Left lung (tissue), 10 donors: ENCODE results near the gene PECR. TPM values are rescaled to one million over a fixed set of nuclear protein-coding genes. Genes with fewer than 3 reads are reported as not detected.

ENCODE experiments used
- ATAC-seq: fragments of 200-7000 bp; cut with Tn5 transposase; one replicate; pipeline ENCODE4 v1.9.1; 2020; ENCODE audit warnings: moderate library complexity
- DNase-seq, 4 donors: peaks; one replicate each; pipeline ENCODE4 v3.0.0-alpha.2; 2013 to 2020
- H3K27ac ChIP-seq, 2 donors: fragments of 200-600 bp; sonication (generic) in 1 of 2; one replicate each; pipeline versions ENCODE4 v1.5.0 to v1.8.0; 2020 to 2021
- H3K27me3 ChIP-seq, 2 donors: fragments of 200-600 bp; sonication (generic) in 1 of 2; one replicate each; pipeline versions ENCODE4 v1.5.0 to v1.8.0; 2020 to 2021
- H3K36me3 ChIP-seq, 2 donors: fragments of 200-600 bp; sonication (generic) in 1 of 2; one replicate each; pipeline versions ENCODE4 v1.5.0 to v1.8.0; 2020 to 2021
- H3K4me1 ChIP-seq, 2 donors: fragments of 200-600 bp; one replicate each; pipeline ENCODE4 v1.8.0; 2021
- H3K4me3 ChIP-seq, 2 donors: fragments of 200-600 bp; sonication (generic) in 1 of 2; one replicate each; pipeline versions ENCODE4 v1.5.0 to v1.8.0; 2020 to 2021; ENCODE audit warnings: mild to moderate bottlenecking in 1 of 2
- H3K9me3 ChIP-seq, 2 donors: fragments of 200-600 bp; sonication (generic) in 1 of 2; one replicate each; pipeline versions ENCODE4 v1.5.0 to v1.8.0; 2020 to 2021
- CTCF ChIP-seq, 2 donors: fragments of 200-600 bp; sonication (generic) in 1 of 2; IDR thresholded peaks; one replicate each; pipeline versions ENCODE4 v1.5.0 to v1.8.0; 2021; ENCODE audit warnings: antibody characterized with exemption in 2 of 2
- intact Hi-C, 2 donors: fragments of 100-400 bp; cut with DNase I; formaldehyde crosslinking; loops; one replicate each; pipeline versions ENCODE4 v1.11.2 to v1.14.2; 2022
- polyA plus RNA-seq, 6 donors: library from polyadenylated mRNA; unstranded; fragments of 120-200 nt; gene quantifications; one replicate each; pipeline ENCODE4 v1.2.1, GENCODE V29; 2013; ENCODE audit not compliant: insufficient read length in 6 of 6
- total RNA-seq, 2 donors: library from RNA; stranded (reverse); fragmentation: NEBNext Ultra II Directional; extraction: Animal tissue kit (Norgen Biotek cat#: 25700); gene quantifications; one replicate each; pipeline ENCODE4 v1.2.1, GENCODE V29; 2021
- donor health status: DM: no; HTN: yes; CAD: no.
- donor health status: DM: no; HTN: no; CAD: no.

PECR gene
- total and polyA plus RNA-seq, 8 donors: 9.8 to 17.3 (median 11.6) TPM

GRCh38 chr2:216107760-216108159, 26.2 kb upstream of the PECR start:
- TF ChIP-seq CTCF (IDR thresholded peaks at IDR 0.05): no peak
- H3K27me3 ChIP-seq: no peaks in the 10 kb centered on the region
- DNase-seq: peak in 1 of 4 donors; percentile 66
- no peak for ATAC-seq
- peaks cover 0 to 22% of the 10 kb centered on the region in 2 donors for H3K36me3 ChIP-seq
- no peaks in the 10 kb centered on the region for H3K9me3 ChIP-seq
- intact Hi-C loops: no loop called here
- H3K4me1 ChIP-seq: peaks cover 14 to 35% of the 10 kb centered on the region in 2 donors
- no peak overlapping the region for H3K4me3 ChIP-seq
- H3K27ac ChIP-seq: no peak overlapping the region

GRCh38 chr2:216107320-216107719, 25.7 kb upstream of the PECR start:
- no peak overlapping the region for H3K27ac ChIP-seq
- H3K36me3 ChIP-seq: peaks cover 0 to 18% of the 10 kb centered on the region in 2 donors
- TF ChIP-seq CTCF (IDR thresholded peaks at IDR 0.05): no peak
- DNase-seq (no peak), ATAC-seq (no peak)
- intact Hi-C loops: no loop called here
- no peaks in the 10 kb centered on the region for H3K27me3 ChIP-seq
- no peaks in the 10 kb centered on the region for H3K9me3 ChIP-seq
- no peak overlapping the region for H3K4me3 ChIP-seq
- peaks cover 14 to 31% of the 10 kb centered on the region in 2 donors for H3K4me1 ChIP-seq

- ATAC-seq: no peak
- Histone ChIP-seq H3K27ac (no peak overlapping the region), H3K4me3 (no peak overlapping the region), H3K36me3 (no peaks in the 10 kb centered on the region), H3K9me3 (no peaks in the 10 kb centered on the region), H3K4me1 (peaks cover 5 to 6% of the 10 kb centered on the region in 2 donors), H3K27me3 (no peaks in the 10 kb centered on the region)
- intact Hi-C loops: no loop called here
- DNase-seq: no peak
- TF ChIP-seq CTCF (IDR thresholded peaks at IDR 0.05): no peak
These were observed 23.1 kb upstream of the PECR start for GRCh38 chr2:216104691-216105090.

GRCh38 chr2:216103213-216103612, 21.6 kb upstream of the PECR start:
- Histone ChIP-seq H3K36me3 (no peaks in the 10 kb centered on the region), H3K27ac (no peak overlapping the region), H3K9me3 (no peaks in the 10 kb centered on the region), H3K4me3 (no peak overlapping the region), H3K27me3 (no peaks in the 10 kb centered on the region), H3K4me1 (no peaks in the 10 kb centered on the region)
- intact Hi-C loops: no loop called here
- TF ChIP-seq CTCF (IDR thresholded peaks at IDR 0.05): no peak
- ATAC-seq (no peak), DNase-seq (no peak)

- H3K4me3 ChIP-seq: no peak overlapping the region
- H3K27ac ChIP-seq: no peak overlapping the region
- ATAC-seq (no peak), DNase-seq (no peak)
- H3K9me3 ChIP-seq: no peaks in the 10 kb centered on the region
- TF ChIP-seq CTCF (IDR thresholded peaks at IDR 0.05): no peak
- intact Hi-C loops: no loop called here
- no peaks in the 10 kb centered on the region for H3K4me1 ChIP-seq
- no peaks in the 10 kb centered on the region for H3K36me3 ChIP-seq
- no peaks in the 10 kb centered on the region for H3K27me3 ChIP-seq
These were observed 19.5 kb upstream of the PECR start for GRCh38 chr2:216101109-216101508.
